C4-2B (cell line): ENCODE measurements around the gene PSMB5.

Experiments used
- H3K27ac ChIP-seq: fragments of 450-650 bp; 2 replicates; pipeline ENCODE4 v1.5.1; 2017
- ZFX ChIP-seq: fragments of 450-650 bp; IDR thresholded peaks from 2 replicates; pipeline ENCODE4 v1.6.1; 2017
- TF ChIP-seq, protein P1 (sequence below): fragments of 450-650 bp; conservative IDR thresholded peaks from 2 replicates; pipeline ENCODE4 v1.5.1; 2017; ENCODE audit warnings: mild to moderate bottlenecking

The PSMB5 gene

DNA sequence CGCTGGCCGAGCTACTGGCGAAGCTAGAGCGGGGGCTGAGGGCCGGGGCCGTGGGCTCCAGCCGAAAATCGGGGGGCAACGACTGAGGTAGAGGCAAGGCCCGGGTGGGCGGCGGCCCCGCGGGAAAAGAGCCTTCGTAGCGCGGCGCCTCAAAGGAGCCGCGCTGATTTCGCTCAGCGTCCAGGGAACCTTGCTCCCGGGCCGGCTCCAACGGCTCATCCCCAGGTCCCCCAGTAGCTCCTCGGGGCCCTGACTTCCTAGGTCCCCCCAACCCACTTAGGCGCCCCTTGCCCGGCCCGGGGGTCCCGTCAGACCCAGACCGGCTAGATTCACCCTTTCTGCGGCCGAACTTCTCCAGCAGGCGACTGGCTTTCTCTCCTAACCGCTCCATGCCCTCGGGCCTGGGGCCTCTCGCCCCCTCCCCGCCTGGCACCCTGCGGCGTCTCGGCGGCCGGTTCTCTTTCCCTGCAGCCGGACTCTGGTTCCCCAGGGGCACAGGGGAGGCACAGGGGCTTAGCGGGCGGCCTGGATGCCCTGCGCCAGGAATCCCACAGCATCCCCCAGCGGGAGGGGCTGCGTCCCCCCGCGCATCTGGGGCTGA is 52.7 kb downstream of the PSMB5 start:
- TF ChIP-seq, protein P1, sequence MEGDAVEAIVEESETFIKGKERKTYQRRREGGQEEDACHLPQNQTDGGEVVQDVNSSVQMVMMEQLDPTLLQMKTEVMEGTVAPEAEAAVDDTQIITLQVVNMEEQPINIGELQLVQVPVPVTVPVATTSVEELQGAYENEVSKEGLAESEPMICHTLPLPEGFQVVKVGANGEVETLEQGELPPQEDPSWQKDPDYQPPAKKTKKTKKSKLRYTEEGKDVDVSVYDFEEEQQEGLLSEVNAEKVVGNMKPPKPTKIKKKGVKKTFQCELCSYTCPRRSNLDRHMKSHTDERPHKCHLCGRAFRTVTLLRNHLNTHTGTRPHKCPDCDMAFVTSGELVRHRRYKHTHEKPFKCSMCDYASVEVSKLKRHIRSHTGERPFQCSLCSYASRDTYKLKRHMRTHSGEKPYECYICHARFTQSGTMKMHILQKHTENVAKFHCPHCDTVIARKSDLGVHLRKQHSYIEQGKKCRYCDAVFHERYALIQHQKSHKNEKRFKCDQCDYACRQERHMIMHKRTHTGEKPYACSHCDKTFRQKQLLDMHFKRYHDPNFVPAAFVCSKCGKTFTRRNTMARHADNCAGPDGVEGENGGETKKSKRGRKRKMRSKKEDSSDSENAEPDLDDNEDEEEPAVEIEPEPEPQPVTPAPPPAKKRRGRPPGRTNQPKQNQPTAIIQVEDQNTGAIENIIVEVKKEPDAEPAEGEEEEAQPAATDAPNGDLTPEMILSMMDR, result no peak
- no peak for TF ChIP-seq ZFX
- peak overlapping the region; percentile 82 for H3K27ac ChIP-seq

DNA sequence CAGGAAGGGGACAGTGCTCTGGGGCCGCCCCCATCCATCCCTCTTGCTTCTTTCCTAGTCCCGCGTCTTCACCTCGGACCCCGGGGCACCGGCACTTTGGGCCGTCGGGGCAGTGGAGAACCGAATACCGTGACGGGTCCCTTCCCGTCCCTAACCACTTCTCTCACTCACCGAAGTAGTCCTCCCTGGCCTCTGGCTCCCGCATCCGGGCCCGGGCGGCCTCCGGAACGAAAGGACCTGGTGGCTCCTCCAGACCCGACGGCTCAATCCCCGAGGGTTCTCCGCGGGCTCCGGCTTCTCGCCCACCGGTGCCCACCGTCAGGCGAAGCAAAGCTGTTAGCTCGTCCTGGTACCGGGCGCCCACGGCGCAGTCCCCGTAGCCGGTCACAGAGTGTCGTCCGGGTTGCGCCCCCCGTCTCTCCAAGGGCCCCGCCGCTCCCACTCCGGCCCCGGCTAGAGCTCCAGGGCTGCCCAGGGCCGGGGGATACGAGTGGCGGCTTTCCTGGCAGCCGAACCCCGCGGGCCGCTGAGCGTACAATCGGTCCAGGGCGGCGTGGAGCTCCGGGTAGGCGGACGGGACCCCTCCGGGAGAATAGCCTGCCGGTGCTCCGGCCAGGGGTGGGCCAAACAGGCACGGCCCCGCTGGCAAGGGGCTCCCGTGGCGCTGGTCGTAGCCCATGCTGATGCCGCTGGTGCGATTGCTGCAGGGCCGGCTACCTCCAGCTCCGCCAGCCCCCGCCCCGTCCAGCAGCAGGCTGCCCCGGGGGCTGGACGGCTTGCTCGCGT is 53.4 kb downstream of the PSMB5 start:
- TF ChIP-seq, protein P1, result no peak
- TF ChIP-seq ZFX, result no peak
- peak overlapping the region; percentile 82; the same call in 1 of the 2 replicates for H3K27ac ChIP-seq

DNA sequence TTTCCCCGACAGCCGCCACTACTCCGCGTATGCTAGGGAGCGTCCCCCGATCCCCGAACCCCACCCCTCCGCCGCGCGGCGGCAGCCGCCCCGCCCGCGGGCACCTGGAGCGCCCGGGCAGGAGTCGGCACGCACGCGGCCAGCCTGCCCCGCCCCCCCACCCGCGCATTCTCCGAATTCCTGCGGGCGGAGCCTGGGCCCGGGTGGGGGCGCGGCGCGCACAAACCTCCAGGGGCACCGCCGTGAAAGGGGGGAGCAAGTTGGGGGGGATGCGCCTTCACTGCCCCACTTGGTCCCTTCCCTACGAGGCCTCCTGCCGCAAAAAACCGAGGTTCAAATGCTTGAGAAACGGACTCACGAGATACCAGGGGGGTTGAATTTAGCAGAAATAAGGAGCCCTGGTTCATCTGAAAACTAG is 54.0 kb downstream of the PSMB5 start:
- no peak overlapping the region for H3K27ac ChIP-seq
- TF ChIP-seq, protein P1, result no peak
- TF ChIP-seq ZFX, result no peak

DNA sequence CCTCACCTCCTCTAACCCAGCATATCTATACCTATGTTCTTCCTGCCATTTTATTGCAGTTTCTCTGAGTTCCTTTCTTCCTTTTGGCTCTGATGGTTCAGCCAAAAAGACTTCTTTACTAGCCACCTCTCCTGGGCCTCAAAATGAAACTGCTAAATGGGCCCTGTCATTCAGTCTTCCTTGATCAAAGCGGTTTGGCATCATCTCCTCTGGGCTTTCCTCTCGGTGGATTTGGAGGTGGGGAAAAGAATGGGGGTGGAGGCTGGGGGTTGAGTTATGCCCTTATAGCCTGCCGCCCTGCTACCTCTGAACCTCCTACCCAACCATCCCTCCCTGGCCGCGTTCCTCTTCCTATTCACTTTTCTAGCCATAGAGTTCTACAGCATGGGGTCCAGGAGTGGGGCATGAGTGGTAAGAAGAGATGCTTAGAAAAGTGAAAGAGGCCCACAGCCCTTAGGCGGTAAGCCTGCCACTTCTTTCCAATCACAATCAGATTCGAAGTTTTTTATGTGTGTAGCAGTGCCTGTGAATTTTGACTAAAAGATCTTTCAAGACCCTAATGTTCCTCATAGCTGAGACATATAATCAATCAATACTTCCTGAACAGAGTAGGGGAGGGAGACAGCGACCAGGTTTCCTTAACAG is 54.8 kb downstream of the PSMB5 start:
- no peak overlapping the region for H3K27ac ChIP-seq

DNA sequence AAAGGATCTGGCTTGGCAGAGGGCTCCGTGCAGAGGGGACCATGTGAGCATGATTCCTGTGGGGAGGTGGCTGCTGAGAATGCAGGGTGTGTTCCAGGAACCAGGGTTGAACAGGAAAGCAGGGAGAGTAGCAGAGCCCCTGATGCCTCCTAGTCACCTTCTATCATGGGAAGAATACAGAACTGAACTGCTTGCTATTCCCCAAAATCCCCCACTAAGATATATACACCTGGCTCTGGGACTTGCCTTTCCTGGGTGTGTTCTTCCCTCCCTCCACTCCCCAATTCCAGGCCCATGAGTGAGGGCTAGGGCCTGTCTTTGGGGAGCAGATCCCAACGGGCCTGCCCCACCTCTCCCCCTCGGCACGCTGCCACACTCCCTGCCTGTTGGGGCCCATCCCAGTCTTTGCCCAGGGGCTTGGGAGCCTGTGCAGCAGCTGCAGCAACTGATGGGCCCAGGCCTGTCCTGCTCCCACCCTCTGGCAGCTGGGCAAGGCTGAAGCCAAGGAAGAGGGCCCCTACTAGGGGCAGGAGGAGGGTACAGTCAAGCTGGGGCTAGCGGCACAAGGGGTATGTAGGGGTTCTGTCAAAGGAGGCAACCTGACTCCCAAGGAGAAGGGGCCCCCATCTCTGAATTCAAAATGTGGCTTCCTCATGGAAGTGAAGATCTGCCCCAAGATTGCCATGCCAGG is 55.6 kb downstream of the PSMB5 start:
- no peak for TF ChIP-seq ZFX
- TF ChIP-seq, protein P1, result no peak
- no peak overlapping the region for H3K27ac ChIP-seq

More for the DNA sequence above, 54.8 kb downstream of the PSMB5 start:
- TF ChIP-seq, protein P1, result no peak
- TF ChIP-seq ZFX, result no peak

DNA sequence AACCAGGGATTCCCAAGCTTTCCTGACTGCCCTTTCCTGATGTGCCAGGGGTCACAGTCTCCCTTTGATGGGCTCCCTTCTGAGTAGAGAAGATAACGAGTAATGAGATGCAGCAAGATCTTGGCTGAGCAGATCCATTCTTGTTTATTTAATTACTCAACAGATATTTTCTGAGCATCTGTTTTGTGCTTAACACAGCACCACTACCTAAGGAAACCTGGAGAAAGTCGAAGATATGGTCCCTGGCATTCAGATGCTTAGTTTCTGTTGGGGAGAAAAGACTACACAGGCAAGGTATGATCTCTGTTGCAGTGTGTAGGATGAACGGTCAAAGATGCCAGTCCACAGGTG is 56.2 kb downstream of the PSMB5 start:
- TF ChIP-seq, protein P1, result no peak
- no peak for TF ChIP-seq ZFX
- H3K27ac ChIP-seq, result 0 out of 2 replicates have a peak overlapping the region, but pooled peaks have one; percentile 4
